Peyer's patch (tissue), 4 donors: ENCODE measurements around the gene RIC8B. TPM values are rescaled to one million over a fixed set of nuclear protein-coding genes. Genes with fewer than 3 reads are reported as not detected.

Source experiments
- DNase-seq, 3 donors: peaks; one replicate each; pipeline ENCODE4 v3.0.0-alpha.2; 2017 to 2019
- H3K27ac ChIP-seq, 4 donors: fragments of 200-600 bp; sonication (generic); one replicate each; pipeline ENCODE4 v1.5.1; 2016 to 2019
- H3K27me3 ChIP-seq, 2 donors: fragments of 200-600 bp; sonication (generic); one replicate each; pipeline ENCODE4 v1.5.1; 2019
- H3K36me3 ChIP-seq, 3 donors: fragments of 200-600 bp; sonication (generic); one replicate each; pipeline ENCODE4 v1.5.1; 2016 to 2019
- H3K4me1 ChIP-seq, 4 donors: fragments of 200-600 bp; sonication (generic); one replicate each; pipeline ENCODE4 v1.5.1; 2016 to 2019
- H3K4me3 ChIP-seq, 4 donors: fragments of 200-600 bp; sonication (generic); 1 replicate in 3 of 4; 2 replicates in 1 of 4; pipeline ENCODE4 v1.5.1; 2016 to 2019; ENCODE audit warnings: mild to moderate bottlenecking in 1 of 4
- H3K9me3 ChIP-seq, 4 donors: fragments of 200-600 bp; sonication (generic); one replicate each; pipeline ENCODE4 v1.5.1; 2016 to 2019; ENCODE audit warnings: mild to moderate bottlenecking in 1 of 4
- POLR2A ChIP-seq, 2 donors: fragments of 450-650 bp; IDR thresholded peaks; one replicate each; pipeline ENCODE4 v1.5.1; 2017; ENCODE audit warnings: antibody characterized with exemption in 2 of 2, mild to moderate bottlenecking in 2 of 2, moderate library complexity in 2 of 2
- total RNA-seq, 4 donors: library from RNA; depleted of rRNA; stranded (reverse); fragments of >200 nt; gene quantifications; one replicate each; pipeline ENCODE4 v1.1.0, GENCODE V29; 2016
- TF ChIP-seq, protein P1 (sequence below), 6 experiments: fragments of 450-650 bp in 4 of 6; fragments of 200-600 bp in 2 of 6; sonication (generic) in 1 of 6; IDR thresholded peaks; one replicate each; pipeline ENCODE4 v1.5.1; 2017 to 2019; ENCODE audit warnings: antibody characterized with exemption in 6 of 6, mild to moderate bottlenecking in 3 of 6, moderate library complexity in 1 of 6

The RIC8B gene
- total RNA-seq, 4 donors from 2014 or later: 9.5 to 23.1 (median 16.2) TPM

DNA sequence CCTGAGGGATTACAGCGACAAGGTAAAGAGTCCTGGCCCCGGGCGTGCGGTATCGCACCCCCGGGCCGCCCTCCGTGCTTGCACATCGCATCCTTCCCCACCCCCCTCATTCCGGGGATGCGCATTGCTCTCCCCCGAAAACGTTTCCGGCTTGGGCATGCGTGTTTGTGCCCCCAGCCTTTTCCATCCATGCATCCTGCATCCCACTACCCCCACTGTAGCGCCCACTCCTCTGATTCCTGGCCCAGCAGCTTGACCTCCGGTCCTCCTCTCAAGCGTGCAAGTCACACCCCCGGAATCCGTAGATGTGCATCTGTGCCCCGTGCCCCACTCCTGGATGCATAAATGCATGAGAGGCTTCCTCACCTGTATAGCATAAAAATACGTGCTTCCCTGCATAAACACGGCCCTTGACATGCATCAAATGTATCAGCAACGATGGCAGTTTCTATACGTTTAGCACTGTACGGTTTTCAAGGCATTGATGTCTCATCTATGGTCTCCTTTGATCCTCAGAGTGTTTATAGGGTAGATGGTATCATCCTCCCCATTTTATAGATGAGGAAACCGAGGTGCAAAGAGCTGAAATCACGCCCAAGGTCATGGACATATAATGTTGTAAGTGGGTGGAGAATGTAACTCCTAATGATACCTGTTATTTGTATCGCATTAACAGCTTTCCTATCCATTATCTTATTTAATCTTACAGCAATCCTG is 484 bp downstream of the RIC8B start:
- TF ChIP-seq POLR2A (IDR thresholded peaks at IDR 0.05): no peak
- TF ChIP-seq, protein P1, sequence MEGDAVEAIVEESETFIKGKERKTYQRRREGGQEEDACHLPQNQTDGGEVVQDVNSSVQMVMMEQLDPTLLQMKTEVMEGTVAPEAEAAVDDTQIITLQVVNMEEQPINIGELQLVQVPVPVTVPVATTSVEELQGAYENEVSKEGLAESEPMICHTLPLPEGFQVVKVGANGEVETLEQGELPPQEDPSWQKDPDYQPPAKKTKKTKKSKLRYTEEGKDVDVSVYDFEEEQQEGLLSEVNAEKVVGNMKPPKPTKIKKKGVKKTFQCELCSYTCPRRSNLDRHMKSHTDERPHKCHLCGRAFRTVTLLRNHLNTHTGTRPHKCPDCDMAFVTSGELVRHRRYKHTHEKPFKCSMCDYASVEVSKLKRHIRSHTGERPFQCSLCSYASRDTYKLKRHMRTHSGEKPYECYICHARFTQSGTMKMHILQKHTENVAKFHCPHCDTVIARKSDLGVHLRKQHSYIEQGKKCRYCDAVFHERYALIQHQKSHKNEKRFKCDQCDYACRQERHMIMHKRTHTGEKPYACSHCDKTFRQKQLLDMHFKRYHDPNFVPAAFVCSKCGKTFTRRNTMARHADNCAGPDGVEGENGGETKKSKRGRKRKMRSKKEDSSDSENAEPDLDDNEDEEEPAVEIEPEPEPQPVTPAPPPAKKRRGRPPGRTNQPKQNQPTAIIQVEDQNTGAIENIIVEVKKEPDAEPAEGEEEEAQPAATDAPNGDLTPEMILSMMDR (IDR thresholded peaks at IDR 0.05): no peak
- H3K27ac ChIP-seq: peak overlapping the region; percentile 78 to 94 (median 90)
- H3K4me1 ChIP-seq: peaks cover 0 to 18% (median 0%) of the 10 kb centered on the region in 4 donors
- H3K4me3 ChIP-seq: peak overlapping the region; percentile 90 to 93 (median 91)
- no peaks in the 10 kb centered on the region for H3K36me3 ChIP-seq
- no peaks in the 10 kb centered on the region for H3K27me3 ChIP-seq
- H3K9me3 ChIP-seq: no peaks in the 10 kb centered on the region
- peak in 1 of 3 donors; percentile 23 for DNase-seq

DNA sequence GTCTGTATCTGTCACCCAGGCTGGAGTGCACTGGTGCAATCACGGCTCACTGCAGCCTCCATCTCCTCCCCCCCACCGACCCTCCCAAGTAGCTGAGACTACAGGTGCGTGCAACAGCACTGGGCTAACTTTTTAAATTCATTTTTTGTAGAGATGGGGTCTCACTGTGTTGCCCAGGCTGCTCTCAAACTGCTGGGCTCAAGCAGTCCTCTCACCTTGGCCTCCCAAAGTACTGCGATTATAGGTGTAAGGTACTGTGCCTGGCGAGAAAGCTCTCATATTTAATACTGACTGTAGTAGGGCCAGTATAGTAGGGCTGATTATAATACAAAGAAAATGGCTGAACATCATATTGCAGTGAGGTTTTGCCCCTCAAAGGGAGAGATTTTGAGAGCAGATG is 2.4 kb downstream of the RIC8B start:
- H3K27me3 ChIP-seq: no peaks in the 10 kb centered on the region
- H3K27ac ChIP-seq: no peak overlapping the region
- no peaks in the 10 kb centered on the region for H3K36me3 ChIP-seq
- H3K9me3 ChIP-seq: no peaks in the 10 kb centered on the region
- H3K4me3 ChIP-seq: no peak overlapping the region
- DNase-seq: no peak
- peaks cover 0 to 18% (median 0%) of the 10 kb centered on the region in 4 donors for H3K4me1 ChIP-seq
- no peak for TF ChIP-seq POLR2A (IDR thresholded peaks at IDR 0.05)
- TF ChIP-seq, protein P1 (IDR thresholded peaks at IDR 0.05): no peak

DNA sequence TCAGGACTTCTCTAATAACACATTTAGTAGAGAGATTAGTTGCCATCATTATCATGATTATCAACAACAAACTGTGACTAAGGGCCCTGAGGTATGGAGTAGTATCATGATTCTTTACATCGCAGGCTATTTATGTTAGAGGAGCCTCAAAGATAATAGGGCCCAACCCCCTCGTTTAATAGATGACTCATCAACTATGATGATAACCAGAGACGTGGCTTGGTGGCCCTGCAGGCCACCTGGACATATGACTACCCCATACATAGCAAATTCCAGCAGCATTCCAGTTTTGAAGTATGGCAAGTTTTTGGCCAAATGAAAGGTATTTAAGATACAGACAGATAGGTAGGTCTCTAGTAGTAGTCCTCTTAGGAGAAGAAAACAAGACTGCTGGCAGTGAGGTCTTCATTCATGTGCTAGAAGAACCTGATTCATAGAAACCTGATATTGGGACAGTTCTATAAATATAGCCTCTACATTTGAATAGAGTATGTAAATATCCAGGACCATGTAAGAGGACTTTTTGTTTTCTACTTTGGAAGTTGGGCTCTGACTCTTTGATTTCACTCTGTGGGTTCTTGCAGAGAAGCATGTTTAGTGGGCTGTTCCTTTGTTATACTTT is 5.6 kb downstream of the RIC8B start:
- no peaks in the 10 kb centered on the region for H3K27me3 ChIP-seq
- no peak for DNase-seq
- peaks cover 0 to 15% (median 0%) of the 10 kb centered on the region in 4 donors for H3K4me1 ChIP-seq

DNA sequence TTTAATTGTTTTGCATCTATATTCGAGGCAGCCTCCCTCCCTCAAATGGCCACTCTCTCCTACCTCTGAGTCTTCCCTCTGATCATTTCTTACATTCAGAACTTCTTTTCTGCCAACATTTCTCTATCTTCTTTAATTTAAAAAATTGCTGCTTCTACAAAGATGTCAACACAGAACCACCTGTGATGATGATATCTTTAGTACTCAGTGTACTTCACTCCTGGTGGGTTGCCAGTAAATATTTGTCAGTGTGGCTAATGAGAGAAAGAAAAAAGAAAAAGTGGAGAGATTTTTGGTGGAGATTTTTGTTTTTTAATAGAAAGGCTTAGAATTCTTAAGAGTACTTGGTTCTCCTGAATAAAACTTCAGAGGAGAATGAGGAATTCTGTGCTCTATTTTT is 8.1 kb downstream of the RIC8B start:
- Histone ChIP-seq H3K36me3 (peaks cover 0 to 17% (median 0%) of the 10 kb centered on the region in 3 donors), H3K4me3 (no peak overlapping the region), H3K4me1 (peaks cover 0 to 4% (median 0%) of the 10 kb centered on the region in 4 donors), H3K27me3 (no peaks in the 10 kb centered on the region), H3K9me3 (no peaks in the 10 kb centered on the region), H3K27ac (no peak overlapping the region)
- TF ChIP-seq, protein P1 (IDR thresholded peaks at IDR 0.05): no peak
- TF ChIP-seq POLR2A (IDR thresholded peaks at IDR 0.05): no peak
- DNase-seq: no peak

More for the DNA sequence above, 5.6 kb downstream of the RIC8B start:
- Histone ChIP-seq H3K4me3 (no peak overlapping the region), H3K9me3 (no peaks in the 10 kb centered on the region), H3K36me3 (peaks cover 0 to 12% (median 0%) of the 10 kb centered on the region in 3 donors), H3K27ac (no peak overlapping the region)
- TF ChIP-seq, protein P1 (IDR thresholded peaks at IDR 0.05): peak in 2 of 6 experiments; percentile 5 to 13
- TF ChIP-seq POLR2A (IDR thresholded peaks at IDR 0.05): no peak

DNA sequence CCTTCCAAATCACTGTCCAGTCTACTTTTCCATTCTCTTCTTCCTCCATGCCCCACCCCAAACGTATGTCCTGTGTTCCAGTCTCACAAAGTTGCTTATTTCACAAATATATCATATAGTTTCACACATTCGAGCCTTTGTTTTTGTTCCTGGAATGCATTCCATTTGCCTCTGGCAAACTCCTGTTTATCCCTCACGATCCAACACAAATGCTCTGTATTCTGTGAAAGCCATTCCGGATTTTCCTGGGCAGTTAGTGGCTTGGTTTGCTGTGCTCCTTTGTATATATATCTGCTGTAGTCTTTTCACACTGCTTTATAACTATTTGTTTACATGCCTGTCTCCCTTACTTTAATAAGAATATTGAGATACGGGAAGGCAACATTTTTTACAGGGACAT is 9.0 kb downstream of the RIC8B start:
- no peak overlapping the region for H3K4me3 ChIP-seq
- no peaks in the 10 kb centered on the region for H3K4me1 ChIP-seq
- H3K27me3 ChIP-seq: no peaks in the 10 kb centered on the region
- no peak for DNase-seq
- no peak overlapping the region for H3K27ac ChIP-seq
- H3K36me3 ChIP-seq: peaks cover 0 to 20% (median 0%) of the 10 kb centered on the region in 3 donors
- TF ChIP-seq, protein P1 (IDR thresholded peaks at IDR 0.05): no peak
- no peak for TF ChIP-seq POLR2A (IDR thresholded peaks at IDR 0.05)
- H3K9me3 ChIP-seq: no peaks in the 10 kb centered on the region
